Activated effector memory CD4-positive, alpha-beta T cell treated with Interleukin-2 at 50 U/mL for 16 hours (primary cell): ENCODE data around the gene KRTAP10-6.
"Not testable (repeated sequence)": the region's sequence is repeated elsewhere in the genome, so short reads cannot be mapped to it uniquely, and the experiment has no call there.

Experiments
- DNase-seq: peaks from one replicate; pipeline ENCODE4 v3.0.0-alpha.2; 2020

KRTAP10-6 gene

GRCh38 chr21:44616591-44616926 is 24.3 kb upstream of the KRTAP10-6 start:
- DNase-seq = no peak

- DNase-seq = no peak
These were observed 23.7 kb upstream of the KRTAP10-6 start for GRCh38 chr21:44615911-44616590.

- DNase-seq = no peak
These were observed 23.2 kb upstream of the KRTAP10-6 start for GRCh38 chr21:44615466-44615865.

DNA sequence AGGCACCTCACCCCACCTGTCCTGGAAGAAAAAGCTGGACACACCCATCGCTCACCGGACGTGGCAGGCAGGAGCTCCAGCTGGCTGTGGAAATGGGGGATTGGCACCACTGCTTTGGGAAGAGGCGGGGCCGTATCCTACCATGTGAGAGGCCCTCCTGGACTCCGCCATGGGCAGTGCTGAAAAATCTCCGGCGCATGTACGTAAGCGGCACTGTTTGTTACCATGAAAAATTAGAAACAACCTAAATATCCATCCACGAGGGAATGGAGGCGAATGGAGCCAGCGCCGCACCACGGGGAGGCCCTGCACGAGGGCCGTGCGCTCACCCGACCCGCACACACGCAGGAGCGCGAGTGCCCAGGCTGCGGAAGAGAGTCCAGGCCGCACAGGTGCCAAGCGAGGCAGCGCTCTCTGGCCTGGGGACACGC is 22.7 kb upstream of the KRTAP10-6 start:
- DNase-seq = no peak

DNA sequence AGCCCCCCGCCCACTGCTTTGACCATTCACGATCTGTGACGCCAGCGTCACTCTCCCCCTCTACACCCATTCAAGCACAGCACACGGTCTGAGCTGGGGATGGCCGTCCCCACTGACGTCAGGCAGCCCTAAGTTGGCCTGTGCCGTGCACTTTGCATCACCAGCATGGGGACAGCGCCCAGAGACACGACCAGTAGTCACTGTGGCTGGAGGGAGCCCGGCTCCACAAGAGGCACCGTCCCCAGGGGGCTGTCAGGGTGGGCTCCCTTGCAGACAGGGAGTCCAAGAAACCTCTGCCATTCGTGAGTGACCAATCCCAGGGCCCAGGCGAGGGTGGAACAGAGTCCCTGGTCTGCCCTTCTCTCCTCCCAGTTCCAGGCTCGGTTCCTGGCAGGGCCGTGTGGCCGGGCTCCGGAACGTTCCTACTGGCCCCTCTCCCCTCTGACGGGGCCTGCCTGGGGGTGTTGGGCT is 21.9 kb upstream of the KRTAP10-6 start:
- no peak for DNase-seq

GRCh38 chr21:44613386-44614155 is 21.3 kb upstream of the KRTAP10-6 start:
- no peak for DNase-seq

GRCh38 chr21:44612669-44613229 is 20.4 kb upstream of the KRTAP10-6 start:
- DNase-seq = no peak

DNA sequence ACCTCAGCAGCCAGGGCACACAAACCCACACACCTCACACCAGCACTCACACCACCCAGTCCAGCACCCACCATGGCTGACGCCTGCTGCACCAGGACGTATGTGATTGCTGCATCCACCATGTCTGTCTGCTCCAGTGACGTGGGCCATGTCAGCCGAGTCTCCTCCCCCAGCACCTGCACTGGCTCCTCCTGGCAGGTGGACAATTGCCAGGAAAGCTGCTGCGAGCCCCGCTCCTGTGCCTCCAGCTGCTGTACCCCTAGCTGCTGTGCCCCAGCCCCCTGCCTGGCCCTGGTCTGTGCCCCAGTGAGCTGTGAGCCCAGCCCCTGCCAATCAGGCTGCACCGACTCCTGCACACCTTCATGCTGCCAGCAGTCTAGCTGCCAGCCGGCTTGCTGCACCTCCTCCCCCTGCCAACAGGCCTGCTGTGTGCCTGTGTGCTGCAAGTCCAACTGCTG is 19.8 kb upstream of the KRTAP10-6 start, which contains the start of gene KRTAP10-8:
Gene KRTAP10-8 (plus strand): TSS at position 51 of the 458 bp plus-strand sequence. CDS start 22 bp downstream, at position 73.
- DNase-seq = no peak

DNA sequence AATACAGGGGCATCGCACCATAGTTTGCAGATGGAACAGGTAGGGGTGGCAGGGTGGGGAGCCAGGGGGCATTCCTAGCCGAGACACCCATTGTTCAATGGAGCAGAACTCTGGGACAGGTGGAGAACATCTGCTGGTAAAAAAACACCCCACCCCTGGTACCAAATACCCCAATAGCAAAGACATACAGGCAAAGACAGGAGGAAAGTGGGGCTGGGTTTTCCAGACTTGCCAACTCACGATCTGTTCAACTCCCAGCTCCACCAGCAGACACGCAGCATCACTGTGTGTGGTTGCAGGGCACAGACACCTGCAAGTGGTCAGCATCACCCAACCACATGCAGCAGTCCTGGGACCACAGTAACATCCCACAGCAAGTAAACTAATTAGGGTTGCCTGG is 19.2 kb upstream of the KRTAP10-6 start:
- DNase-seq = no peak

GRCh38 chr21:44610157-44610843 is 18.0 kb upstream of the KRTAP10-6 start:
- DNase-seq = not testable (repeated sequence)

DNA sequence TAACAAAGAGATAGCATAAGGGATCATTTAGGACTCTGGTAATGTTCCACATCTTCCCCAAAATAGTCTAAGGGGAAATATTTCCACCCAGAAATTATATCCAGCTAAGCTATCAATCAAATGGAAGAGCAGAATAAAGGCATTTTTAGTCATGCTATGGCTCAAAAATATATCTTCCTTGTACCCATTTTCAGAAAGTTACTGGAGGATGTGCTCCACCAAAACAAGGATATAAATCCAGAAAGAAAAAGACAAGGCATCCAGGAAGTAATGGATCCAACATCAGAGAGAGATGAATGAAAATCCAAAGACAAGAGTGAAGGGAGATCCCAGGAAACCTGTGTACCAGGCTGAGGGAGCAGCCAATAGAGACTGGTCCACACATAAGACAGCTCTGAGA is 16.9 kb upstream of the KRTAP10-6 start:
- no peak for DNase-seq

DNA sequence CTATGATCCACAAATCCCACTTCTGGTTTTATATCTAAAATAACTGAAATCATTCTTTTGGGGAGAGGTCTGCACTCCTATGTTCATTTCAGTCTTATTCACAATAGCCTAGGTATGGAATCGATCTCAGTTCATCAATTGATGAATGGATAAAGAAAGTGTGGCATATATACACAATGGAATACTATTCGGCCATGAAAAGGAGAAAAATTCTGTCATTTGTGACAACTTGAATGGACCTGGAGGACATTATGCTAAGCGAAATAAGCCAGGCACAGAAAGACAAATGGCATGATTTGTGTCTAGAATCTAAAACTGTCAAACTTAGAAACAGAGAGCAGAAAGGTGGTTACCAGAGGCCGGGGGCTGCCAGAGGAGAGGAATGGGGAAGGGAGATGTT is 14.2 kb upstream of the KRTAP10-6 start:
- no peak for DNase-seq

GRCh38 chr21:44603911-44604310 is 11.6 kb upstream of the KRTAP10-6 start:
- no peak for DNase-seq

GRCh38 chr21:44603109-44603875 is 11.0 kb upstream of the KRTAP10-6 start:
- DNase-seq = no peak

DNA sequence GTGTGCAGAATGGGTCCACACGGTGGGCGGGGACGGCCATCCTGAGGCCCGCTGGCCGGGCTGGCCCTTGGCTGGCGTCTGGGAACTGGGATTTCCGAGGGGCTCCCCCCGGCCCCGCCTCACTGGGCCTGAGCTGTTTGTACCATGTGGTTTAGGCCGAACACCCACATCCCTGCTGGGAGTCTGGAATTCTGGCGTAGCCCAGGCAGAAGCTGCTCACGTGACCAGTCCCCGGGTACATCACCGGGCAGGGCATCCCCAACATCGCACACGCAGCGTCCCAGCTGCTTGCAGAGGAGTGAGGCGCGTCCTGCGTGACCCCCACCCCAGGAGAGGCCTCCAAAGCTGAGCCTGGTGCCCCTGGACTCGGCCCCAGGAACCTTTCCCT is 10.2 kb upstream of the KRTAP10-6 start:
- DNase-seq = no peak

DNA sequence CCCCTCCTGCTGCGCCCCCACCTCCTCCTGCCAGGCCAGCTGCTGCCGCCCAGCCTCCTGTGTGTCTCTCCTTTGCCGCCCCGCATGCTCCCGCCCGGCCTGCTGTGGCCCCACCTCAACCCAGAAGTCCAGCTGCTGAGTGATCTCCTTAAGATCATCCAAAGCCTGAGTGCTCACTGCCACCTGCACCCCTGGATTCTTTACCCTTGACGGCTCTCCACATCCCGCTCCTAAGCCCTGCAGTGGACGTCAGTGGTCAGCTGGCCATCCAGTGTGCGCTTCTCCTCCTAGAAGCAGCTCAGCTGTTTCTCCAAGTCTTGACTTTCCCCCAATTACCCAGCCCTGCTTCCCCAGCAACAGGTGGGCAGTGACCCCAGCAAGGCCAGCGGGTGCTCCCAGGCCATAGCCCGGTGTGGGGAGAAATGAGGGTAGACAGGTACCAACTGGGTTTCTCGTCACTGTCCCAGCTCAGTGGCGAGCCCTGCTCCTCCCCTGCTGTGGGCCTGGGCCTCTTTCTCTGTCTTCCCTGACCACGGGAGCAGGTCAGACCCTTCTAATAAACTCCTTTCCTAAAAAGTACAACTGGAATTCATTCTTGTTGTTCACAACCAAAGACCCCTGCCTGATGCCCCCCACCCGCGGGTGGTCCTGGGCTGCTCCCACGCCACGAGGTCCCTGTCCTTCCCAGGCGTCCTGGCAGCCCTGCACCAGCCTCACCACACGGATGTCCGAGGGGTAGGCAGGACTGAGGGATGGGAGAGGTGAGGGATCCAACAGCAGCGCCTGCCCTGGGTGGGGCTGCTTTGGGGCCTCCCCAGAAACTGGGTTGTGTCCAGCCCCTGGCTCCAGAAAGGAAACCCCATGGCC is 9.5 kb upstream of the KRTAP10-6 start:
- no peak for DNase-seq

DNA sequence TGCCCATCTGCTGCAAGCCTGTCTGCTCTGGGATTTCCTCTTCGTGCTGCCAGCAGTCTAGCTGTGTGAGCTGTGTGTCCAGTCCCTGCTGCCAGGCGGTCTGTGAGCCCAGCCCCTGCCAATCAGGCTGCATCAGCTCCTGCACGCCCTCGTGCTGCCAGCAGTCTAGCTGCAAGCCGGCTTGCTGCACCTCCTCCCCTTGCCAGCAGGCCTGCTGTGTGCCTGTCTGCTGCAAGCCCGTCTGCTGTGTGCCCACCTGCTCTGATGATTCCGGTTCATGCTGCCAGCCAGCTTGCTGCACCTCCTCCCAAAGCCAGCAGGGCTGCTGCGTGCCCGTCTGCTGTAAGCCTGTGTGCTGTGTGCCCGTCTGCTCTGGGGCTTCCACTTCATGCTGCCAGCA is 8.8 kb upstream of the KRTAP10-6 start:
- not testable (repeated sequence) for DNase-seq

GRCh38 chr21:44600118-44600978 is 8.0 kb upstream of the KRTAP10-6 start, which contains the start of gene KRTAP10-7:
TSS of gene KRTAP10-7 (plus strand) at chr21:44600597. CDS start at chr21:44600622, 25 bp downstream.
- DNase-seq = not testable (repeated sequence)

DNA sequence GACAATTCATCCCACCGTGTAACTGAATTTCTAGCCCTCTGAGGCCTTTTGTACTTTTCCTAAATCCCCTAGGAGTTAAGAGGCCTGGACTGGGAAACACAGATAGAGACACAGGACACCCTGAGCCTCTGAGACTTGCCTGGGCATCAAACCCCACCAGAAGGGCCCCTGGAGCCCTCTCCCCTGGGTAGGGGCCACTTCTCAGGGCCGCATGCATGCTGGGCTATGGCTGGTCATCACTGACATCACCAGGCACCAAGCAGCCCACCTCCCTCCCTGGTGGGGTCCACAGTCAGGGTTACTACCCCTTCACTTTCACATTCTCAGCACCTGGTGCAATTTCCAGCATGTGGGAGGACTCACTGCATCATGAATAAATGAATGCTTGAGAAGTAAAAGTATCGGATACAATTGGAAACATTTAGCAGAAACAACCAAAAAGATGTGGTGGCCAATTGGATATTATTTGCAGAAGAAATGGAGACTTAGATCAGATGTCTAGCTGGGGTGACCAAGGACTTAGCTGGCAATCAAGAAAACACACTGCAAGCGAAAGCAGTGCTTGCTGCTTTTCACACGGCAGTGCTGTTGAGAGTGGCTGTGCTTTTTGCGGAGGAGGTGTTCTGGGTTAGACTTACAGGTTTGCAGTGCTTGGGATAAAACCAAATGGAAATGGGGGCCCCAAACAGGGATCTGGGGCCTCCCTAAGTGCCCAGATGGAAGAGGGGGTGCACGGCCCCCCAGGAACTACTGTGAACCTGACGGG is 7.1 kb upstream of the KRTAP10-6 start:
- DNase-seq = no peak
